Glutamatergic neuron (in vitro differentiated cells): ENCODE results near the gene DENND5B. TPM values are rescaled to one million over a fixed set of nuclear protein-coding genes. Genes with fewer than 3 reads are reported as not detected.
"Not testable (repeated sequence)": the region's sequence is repeated elsewhere in the genome, so short reads cannot be mapped to it uniquely, and the experiment has no call there.

Experiments used
- DNase-seq: peaks from one replicate; pipeline ENCODE4 v3.0.0; 2022
- H3K27ac Mint-ChIP-seq: one replicate; pipeline ENCODE4 v1.8.0; 2020; ENCODE audit warnings: mild to moderate bottlenecking, mixed read lengths, inconsistent platforms; ENCODE audit not compliant: unreplicated experiment
- H3K27me3 Mint-ChIP-seq: one replicate; pipeline ENCODE4 v1.8.0; 2020; ENCODE audit warnings: mild to moderate bottlenecking, moderate library complexity, mixed read lengths, inconsistent platforms; ENCODE audit not compliant: unreplicated experiment
- H3K36me3 Mint-ChIP-seq: one replicate; pipeline ENCODE4 v1.8.0; 2020; ENCODE audit warnings: mild to moderate bottlenecking, mixed read lengths, inconsistent platforms; ENCODE audit not compliant: unreplicated experiment
- H3K4me1 Mint-ChIP-seq: one replicate; pipeline ENCODE4 v1.8.0; 2020; ENCODE audit warnings: mild to moderate bottlenecking, low read depth, mixed read lengths, inconsistent platforms; ENCODE audit not compliant: unreplicated experiment
- H3K4me3 Mint-ChIP-seq: one replicate; pipeline ENCODE4 v1.8.0; 2020; ENCODE audit warnings: mild to moderate bottlenecking, mixed read lengths, inconsistent platforms; ENCODE audit not compliant: unreplicated experiment
- H3K9me3 Mint-ChIP-seq: one replicate; pipeline ENCODE4 v1.8.0; 2020; ENCODE audit warnings: mild to moderate bottlenecking, moderate library complexity, mixed read lengths, inconsistent platforms; ENCODE audit not compliant: unreplicated experiment
- total RNA-seq: library from RNA; stranded (reverse); fragmentation: NEBNext Ultra II Directional; extraction: Animal tissue kit (Norgen Biotek cat#: 25700); gene quantifications from one replicate; pipeline ENCODE4 v1.2.1, GENCODE V29; 2021; ENCODE audit not compliant: unreplicated experiment
- TF ChIP-seq, protein P1 (sequence below): fragments of 200-600 bp; sonication (generic); IDR thresholded peaks from one replicate; pipeline ENCODE4 v1.5.0; 2021; ENCODE audit not compliant: partially characterized antibody, unreplicated experiment

The DENND5B gene
- total RNA-seq, 1 donor from 2014 or later, result 45.6 TPM

DNA sequence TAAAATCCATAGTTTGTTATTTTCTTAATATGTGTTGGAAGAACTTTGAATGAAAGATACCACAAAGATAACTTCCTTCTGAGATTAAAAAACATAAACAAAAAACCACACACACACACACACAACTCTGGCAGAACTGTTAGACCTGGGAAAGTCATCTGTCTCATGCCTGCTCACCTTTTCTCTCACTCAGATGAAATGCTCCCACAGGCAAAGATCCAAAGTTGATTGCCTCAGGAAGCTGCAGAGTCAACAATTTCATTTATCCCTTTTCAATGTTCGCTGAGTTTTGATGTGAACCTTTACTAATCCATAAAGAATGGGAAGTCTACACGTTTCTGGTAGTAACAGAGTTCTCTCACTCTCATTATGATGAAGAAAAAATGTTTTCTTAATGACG is 112.0 kb downstream of the DENND5B start:
- peaks cover 1% of the 10 kb centered on the region for H3K27me3 Mint-ChIP-seq
- H3K9me3 Mint-ChIP-seq, result peaks cover 1% of the 10 kb centered on the region
- no peaks in the 10 kb centered on the region for H3K36me3 Mint-ChIP-seq
- H3K4me1 Mint-ChIP-seq, result no peaks in the 10 kb centered on the region
- no peak overlapping the region for H3K4me3 Mint-ChIP-seq
- no peak overlapping the region for H3K27ac Mint-ChIP-seq
- TF ChIP-seq, protein P1, sequence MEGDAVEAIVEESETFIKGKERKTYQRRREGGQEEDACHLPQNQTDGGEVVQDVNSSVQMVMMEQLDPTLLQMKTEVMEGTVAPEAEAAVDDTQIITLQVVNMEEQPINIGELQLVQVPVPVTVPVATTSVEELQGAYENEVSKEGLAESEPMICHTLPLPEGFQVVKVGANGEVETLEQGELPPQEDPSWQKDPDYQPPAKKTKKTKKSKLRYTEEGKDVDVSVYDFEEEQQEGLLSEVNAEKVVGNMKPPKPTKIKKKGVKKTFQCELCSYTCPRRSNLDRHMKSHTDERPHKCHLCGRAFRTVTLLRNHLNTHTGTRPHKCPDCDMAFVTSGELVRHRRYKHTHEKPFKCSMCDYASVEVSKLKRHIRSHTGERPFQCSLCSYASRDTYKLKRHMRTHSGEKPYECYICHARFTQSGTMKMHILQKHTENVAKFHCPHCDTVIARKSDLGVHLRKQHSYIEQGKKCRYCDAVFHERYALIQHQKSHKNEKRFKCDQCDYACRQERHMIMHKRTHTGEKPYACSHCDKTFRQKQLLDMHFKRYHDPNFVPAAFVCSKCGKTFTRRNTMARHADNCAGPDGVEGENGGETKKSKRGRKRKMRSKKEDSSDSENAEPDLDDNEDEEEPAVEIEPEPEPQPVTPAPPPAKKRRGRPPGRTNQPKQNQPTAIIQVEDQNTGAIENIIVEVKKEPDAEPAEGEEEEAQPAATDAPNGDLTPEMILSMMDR, result no peak
- no peak for DNase-seq

DNA sequence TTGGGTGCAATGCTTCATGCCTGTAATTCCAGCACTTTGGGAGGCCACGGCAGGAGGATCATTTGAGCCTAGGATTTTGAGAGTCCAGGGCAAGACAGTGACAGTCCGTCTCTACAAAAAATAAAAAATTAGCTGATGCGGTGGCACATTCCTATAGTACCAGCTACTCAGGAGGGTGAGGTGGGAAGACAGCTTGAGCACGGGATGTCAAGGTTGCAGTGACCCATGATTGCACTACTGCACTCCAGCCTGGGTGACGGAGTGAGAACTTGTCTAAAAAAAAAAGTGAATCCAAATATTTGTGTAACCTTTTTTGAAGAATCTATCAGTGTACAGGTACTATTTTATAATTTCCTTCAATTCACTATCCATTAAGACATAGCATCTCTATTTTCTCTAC is 112.5 kb downstream of the DENND5B start:
- no peak for DNase-seq
- no peak overlapping the region for H3K27ac Mint-ChIP-seq
- H3K27me3 Mint-ChIP-seq, result peaks cover 1% of the 10 kb centered on the region
- H3K36me3 Mint-ChIP-seq, result no peaks in the 10 kb centered on the region
- H3K4me1 Mint-ChIP-seq, result no peaks in the 10 kb centered on the region
- peaks cover 1% of the 10 kb centered on the region for H3K9me3 Mint-ChIP-seq
- no peak overlapping the region for H3K4me3 Mint-ChIP-seq
- TF ChIP-seq, protein P1, result no peak

DNA sequence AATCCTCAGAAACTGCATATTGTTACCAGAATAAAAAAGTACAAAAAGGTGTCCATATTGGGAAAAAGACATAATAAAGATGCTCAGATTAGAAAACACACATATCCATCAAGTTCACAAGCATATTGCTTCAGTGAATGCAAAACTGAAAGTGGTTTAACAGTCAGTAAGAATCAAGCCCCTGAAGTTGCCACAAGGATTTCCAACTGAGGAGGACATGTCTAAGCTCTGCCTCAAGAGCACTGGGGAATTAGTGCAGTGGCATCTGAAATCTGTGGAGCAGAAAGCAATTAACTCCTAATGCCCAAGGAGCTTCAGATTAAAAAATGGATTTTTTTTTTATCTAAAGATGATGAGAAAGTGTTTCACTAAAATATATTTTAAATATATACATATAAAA is 113.2 kb downstream of the DENND5B start:
- TF ChIP-seq, protein P1, result no peak
- no peak for DNase-seq
- peaks cover 1% of the 10 kb centered on the region for H3K27me3 Mint-ChIP-seq

DNA sequence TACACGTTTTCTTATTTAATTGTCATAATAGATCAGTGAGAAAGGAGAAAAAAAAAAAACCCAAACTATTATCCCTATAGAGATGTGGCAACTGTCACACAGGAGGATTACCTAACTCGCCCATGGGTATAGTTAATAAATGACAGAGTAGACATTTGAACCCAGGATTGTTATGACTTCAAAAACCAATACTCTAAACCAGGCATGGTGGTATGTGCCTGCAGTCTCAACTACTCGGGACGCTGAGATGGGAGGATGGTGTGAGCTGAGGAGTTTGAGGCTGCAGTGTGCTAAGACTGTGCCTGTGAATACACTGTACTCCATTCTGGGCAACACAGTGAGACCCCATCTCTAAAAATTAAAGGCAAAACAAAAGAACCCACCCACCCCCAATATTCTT is 114.5 kb downstream of the DENND5B start:
- Mint-ChIP-seq H3K4me1 (no peaks in the 10 kb centered on the region), H3K27me3 (peaks cover 1% of the 10 kb centered on the region), H3K36me3 (no peaks in the 10 kb centered on the region), H3K27ac (no peak overlapping the region), H3K4me3 (no peak overlapping the region), H3K9me3 (peaks cover 1% of the 10 kb centered on the region)
- TF ChIP-seq, protein P1, result no peak
- no peak for DNase-seq

More for the DNA sequence above, 113.2 kb downstream of the DENND5B start:
- H3K27ac Mint-ChIP-seq, result no peak overlapping the region
- peaks cover 1% of the 10 kb centered on the region for H3K9me3 Mint-ChIP-seq
- no peaks in the 10 kb centered on the region for H3K36me3 Mint-ChIP-seq
- no peak overlapping the region for H3K4me3 Mint-ChIP-seq
- no peaks in the 10 kb centered on the region for H3K4me1 Mint-ChIP-seq

DNA sequence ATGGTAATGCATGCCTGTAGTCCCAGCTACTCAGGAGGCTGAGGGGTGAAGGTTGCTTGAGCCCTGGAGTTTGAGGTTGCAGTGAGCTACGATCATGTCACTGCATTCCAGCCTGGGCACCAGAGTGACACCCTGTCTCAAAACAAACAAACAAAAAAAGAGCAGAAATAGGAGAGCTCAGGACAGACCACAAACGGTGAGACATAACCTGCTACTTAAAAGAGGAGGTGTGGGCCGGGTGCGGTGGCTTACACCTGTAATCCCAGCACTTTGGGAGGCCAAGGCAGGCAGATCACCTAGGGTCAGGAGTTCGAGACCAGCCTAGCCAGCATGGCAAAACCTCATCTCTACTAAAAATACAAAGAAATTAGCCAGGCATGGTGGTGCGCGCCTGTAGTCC is 115.3 kb downstream of the DENND5B start:
- not testable (repeated sequence) for H3K4me3 Mint-ChIP-seq, DNase-seq, H3K27me3 Mint-ChIP-seq, H3K4me1 Mint-ChIP-seq, H3K9me3 Mint-ChIP-seq, H3K36me3 Mint-ChIP-seq, H3K27ac Mint-ChIP-seq

DNA sequence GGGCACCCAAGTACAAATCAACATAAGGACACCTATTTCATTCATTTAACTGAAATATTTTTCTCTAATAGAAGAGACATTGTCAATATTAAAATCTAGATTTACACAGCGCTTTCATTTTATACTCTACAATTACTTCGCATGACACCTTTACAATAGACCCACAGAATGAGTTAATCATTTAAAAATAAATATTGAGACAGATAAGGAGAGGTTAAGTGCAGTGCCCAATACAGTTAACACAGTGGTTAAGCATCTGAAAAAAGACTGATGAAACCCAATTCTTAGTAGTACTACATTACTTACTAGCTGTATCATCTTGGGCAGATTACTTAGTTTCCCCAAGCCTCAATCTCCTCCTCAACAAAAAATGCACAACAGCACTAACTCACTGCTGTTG is 116.2 kb downstream of the DENND5B start:
- Mint-ChIP-seq H3K27me3 (peaks cover 1% of the 10 kb centered on the region), H3K36me3 (no peaks in the 10 kb centered on the region), H3K4me1 (no peaks in the 10 kb centered on the region), H3K4me3 (no peak overlapping the region), H3K9me3 (peaks cover 1% of the 10 kb centered on the region), H3K27ac (no peak overlapping the region)
- TF ChIP-seq, protein P1, result no peak
- DNase-seq, result no peak
